ENCODE data around the gene WNT4. TPM values are rescaled to one million over a fixed set of nuclear protein-coding genes. Genes with fewer than 3 reads are reported as not detected.

Gene WNT4
- total and polyA plus RNA-seq, 11 donors, result 0.04 to 0.38 (median 0.08) TPM; not detected in 3

DNA sequence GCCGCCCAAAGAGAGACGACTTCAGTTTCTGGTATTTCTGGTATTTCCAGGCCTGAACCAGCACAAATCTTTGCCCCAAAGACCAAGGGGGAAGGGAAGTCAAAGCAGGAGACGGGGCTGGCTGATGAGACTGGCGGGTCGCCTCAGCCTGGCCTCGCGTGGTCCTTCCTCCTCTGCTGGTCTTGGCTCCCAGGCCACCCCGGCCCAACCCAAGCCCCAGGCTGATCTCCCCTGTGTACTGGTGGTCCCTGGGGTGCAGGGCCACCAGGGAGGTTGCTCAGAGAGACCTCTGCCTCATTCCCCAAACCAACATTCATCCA lies 19.9 kb downstream of the WNT4 start:
- no peaks in the 10 kb centered on the region for H3K9me3 ChIP-seq
- no peaks in the 10 kb centered on the region for H3K27me3 ChIP-seq
- ATAC-seq (no peak), DNase-seq (peak in 1 of 5 donors; percentile 16)
- no peak overlapping the region for H3K4me3 ChIP-seq
- 83 to 95% (median 86%) methylated on average over 4 to 8 of the region's 8 CpGs for WGBS, 4 donors
- no peak overlapping the region for H3K27ac ChIP-seq
- H3K36me3 ChIP-seq, result peaks cover 0 to 21% (median 14%) of the 10 kb centered on the region in 9 donors
- peaks cover 0 to 11% (median 0%) of the 10 kb centered on the region in 12 donors for H3K4me1 ChIP-seq
- intact Hi-C loops (cut with DNase I), result no loop called here
- TF ChIP-seq, protein P1, sequence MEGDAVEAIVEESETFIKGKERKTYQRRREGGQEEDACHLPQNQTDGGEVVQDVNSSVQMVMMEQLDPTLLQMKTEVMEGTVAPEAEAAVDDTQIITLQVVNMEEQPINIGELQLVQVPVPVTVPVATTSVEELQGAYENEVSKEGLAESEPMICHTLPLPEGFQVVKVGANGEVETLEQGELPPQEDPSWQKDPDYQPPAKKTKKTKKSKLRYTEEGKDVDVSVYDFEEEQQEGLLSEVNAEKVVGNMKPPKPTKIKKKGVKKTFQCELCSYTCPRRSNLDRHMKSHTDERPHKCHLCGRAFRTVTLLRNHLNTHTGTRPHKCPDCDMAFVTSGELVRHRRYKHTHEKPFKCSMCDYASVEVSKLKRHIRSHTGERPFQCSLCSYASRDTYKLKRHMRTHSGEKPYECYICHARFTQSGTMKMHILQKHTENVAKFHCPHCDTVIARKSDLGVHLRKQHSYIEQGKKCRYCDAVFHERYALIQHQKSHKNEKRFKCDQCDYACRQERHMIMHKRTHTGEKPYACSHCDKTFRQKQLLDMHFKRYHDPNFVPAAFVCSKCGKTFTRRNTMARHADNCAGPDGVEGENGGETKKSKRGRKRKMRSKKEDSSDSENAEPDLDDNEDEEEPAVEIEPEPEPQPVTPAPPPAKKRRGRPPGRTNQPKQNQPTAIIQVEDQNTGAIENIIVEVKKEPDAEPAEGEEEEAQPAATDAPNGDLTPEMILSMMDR (IDR thresholded peaks at IDR 0.05), result no peak
- no peak for TF ChIP-seq POLR2A (IDR thresholded peaks at IDR 0.05)

GRCh38 chr1:22122273-22123070 lies 20.4 kb downstream of the WNT4 start:
- Histone ChIP-seq H3K4me3 (no peak overlapping the region), H3K27ac (peak overlapping the region in 1 of 12 donors; percentile 12), H3K4me1 (peaks cover 0 to 16% (median 0%) of the 10 kb centered on the region in 12 donors), H3K9me3 (no peaks in the 10 kb centered on the region), H3K36me3 (peaks cover 0 to 27% (median 14%) of the 10 kb centered on the region in 9 donors), H3K27me3 (no peaks in the 10 kb centered on the region)
- DNase-seq (peak in 1 of 5 donors; percentile 28), ATAC-seq (peak in 3 of 4 donors; percentile 31 to 62 (median 34))
- TF ChIP-seq, protein P1 (IDR thresholded peaks at IDR 0.05), result no peak
- no peak for TF ChIP-seq POLR2A (IDR thresholded peaks at IDR 0.05)
- intact Hi-C loops (cut with DNase I), result no loop called here
- 63 to 83% (median 73%) methylated on average over 11 to 21 of the region's 21 CpGs for WGBS, 4 donors

DNA sequence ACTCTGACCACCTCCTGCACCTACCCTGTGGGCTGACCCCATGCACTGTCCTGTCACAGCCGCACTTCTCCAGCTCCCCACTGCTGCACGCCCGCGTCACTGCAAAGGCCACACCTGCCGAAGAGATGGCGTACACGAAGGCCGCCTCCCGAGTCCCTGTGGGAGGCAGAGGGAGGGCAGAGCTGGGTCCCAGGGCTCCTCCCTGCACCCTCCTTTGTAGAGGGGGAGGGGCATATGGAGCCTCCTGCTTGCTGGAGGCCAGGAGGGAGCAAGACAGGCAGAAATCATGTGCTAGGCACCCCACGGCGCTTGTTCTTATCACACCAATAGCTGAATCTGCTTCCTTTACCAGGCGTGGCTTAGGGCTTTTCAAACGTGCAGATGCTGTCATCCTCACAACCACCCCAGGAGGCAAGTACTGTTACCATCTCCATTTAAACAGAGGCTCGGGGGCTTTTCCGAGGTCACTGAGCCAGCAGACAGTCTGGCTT lies 21.4 kb downstream of the WNT4 start:
- Histone ChIP-seq H3K27ac (no peak overlapping the region), H3K27me3 (no peaks in the 10 kb centered on the region), H3K4me3 (no peak overlapping the region), H3K36me3 (peaks cover 0 to 36% (median 14%) of the 10 kb centered on the region in 9 donors), H3K4me1 (peaks cover 0 to 26% (median 5%) of the 10 kb centered on the region in 12 donors), H3K9me3 (no peaks in the 10 kb centered on the region)
- no peak for ATAC-seq
- 72 to 77% (median 75%) methylated on average over 11 to 15 of the region's 15 CpGs for WGBS, 4 donors
- TF ChIP-seq, protein P1 (IDR thresholded peaks at IDR 0.05), result no peak
- no peak for TF ChIP-seq POLR2A (IDR thresholded peaks at IDR 0.05)
- intact Hi-C loops (cut with DNase I), result no loop called here
- DNase-seq, result peak in 1 of 5 donors; percentile 21

- Histone ChIP-seq H3K9me3 (no peaks in the 10 kb centered on the region), H3K4me1 (peaks cover 0 to 33% (median 5%) of the 10 kb centered on the region in 12 donors), H3K27ac (no peak overlapping the region), H3K4me3 (no peak overlapping the region), H3K27me3 (no peaks in the 10 kb centered on the region), H3K36me3 (peaks cover 0 to 41% (median 14%) of the 10 kb centered on the region in 9 donors)
- intact Hi-C loops (cut with DNase I), result no loop called here
- WGBS, 4 donors, result 85 to 89% (median 87%) methylated on average over 11 of the region's 11 CpGs
- no peak for TF ChIP-seq POLR2A (IDR thresholded peaks at IDR 0.05)
- TF ChIP-seq, protein P1 (IDR thresholded peaks at IDR 0.05), result no peak
- ATAC-seq, result no peak
- DNase-seq, result peak in 1 of 5 donors; percentile 15
Measured at GRCh38 chr1:22120469-22120790, 22.5 kb downstream of the WNT4 start.

All from heart left ventricle (tissue), 16 donors.